IMR-90 (cell line): ENCODE data around the gene OXER1. TPM values are rescaled to one million over a fixed set of nuclear protein-coding genes. Genes with fewer than 3 reads are reported as not detected.

Source experiments
- ATAC-seq: fragments of 200-7000 bp; cut with Tn5 transposase; 2 replicates; pipeline ENCODE4 v1.9.1; 2020; ENCODE audit warnings: low read depth, mild to moderate bottlenecking, moderate library complexity
- BruUV-seq: library from RNA; stranded (reverse); fragments of 400-500 nt; replicated peaks from 2 replicates; lab custom pipeline; 2021; lab: Mats Ljungman, UMichigan
- CTCF ChIA-PET: fragments of 300-600 bp; formaldehyde crosslinking; extraction: SDS; loops from one replicate; lab custom pipeline; 2021; ENCODE audit warnings: antibody characterized with exemption; lab: Yijun Ruan, JAX
- POLR2A ChIA-PET: fragments of 300-600 bp; sonication (Branson Sonifier 250); formaldehyde crosslinking; loops from one replicate; lab custom pipeline; 2022; ENCODE audit warnings: antibody characterized with exemption; ENCODE audit not compliant: unreplicated experiment; lab: Charles Lee
- DNase-seq: peaks from one replicate; pipeline ENCODE4 v3.0.0; 2013
- H2AFZ ChIP-seq: replicated peaks from 2 replicates; pipeline ENCODE3; 2013; ENCODE audit warnings: low read length, mild to moderate bottlenecking; ENCODE audit not compliant: poor library complexity
- H2AK5ac ChIP-seq: 2 replicates; pipeline ENCODE4 v1.6.1; 2013; ENCODE audit warnings: low read depth, low read length, inconsistent platforms
- H2AK9ac ChIP-seq: replicated peaks from 2 replicates; pipeline ENCODE3; 2013; ENCODE audit warnings: mild to moderate bottlenecking, low read depth, low read length, moderate library complexity; ENCODE audit not compliant: poor library complexity
- H2BK120ac ChIP-seq: 2 replicates; pipeline ENCODE4 v1.6.1; 2013; ENCODE audit warnings: low read depth, low read length, inconsistent platforms
- H2BK15ac ChIP-seq: 3 replicates; pipeline ENCODE4 v1.6.1; 2013; ENCODE audit warnings: low read depth, low read length, inconsistent platforms
- H2BK20ac ChIP-seq: 2 replicates; pipeline ENCODE4 v1.6.1; 2013; ENCODE audit warnings: low read depth, mild to moderate bottlenecking, inconsistent platforms, low read length, moderate library complexity
- H2BK5ac ChIP-seq: 2 replicates; pipeline ENCODE4 v1.6.1; 2013; ENCODE audit warnings: mild to moderate bottlenecking, low read depth, low read length, inconsistent platforms; ENCODE audit not compliant: poor library complexity, severe bottlenecking
- H3K14ac ChIP-seq: replicated peaks from 2 replicates; pipeline ENCODE4 v1.6.1; 2013; ENCODE audit warnings: low read depth, low read length, inconsistent platforms
- H3K18ac ChIP-seq: 2 replicates; pipeline ENCODE4 v1.6.1; 2013; ENCODE audit warnings: low read depth, low read length, control low read depth
- H3K23ac ChIP-seq: 2 replicates; pipeline ENCODE4 v1.6.1; 2013; ENCODE audit warnings: low read depth, low read length, inconsistent platforms
- H3K27ac ChIP-seq: 2 replicates; pipeline ENCODE4 v1.5.1; 2013; ENCODE audit warnings: mild to moderate bottlenecking, control low read depth, low read length; ENCODE audit not compliant: insufficient read depth
- H3K27me3 ChIP-seq: 2 replicates; pipeline ENCODE4 v1.6.1; 2013; ENCODE audit warnings: low read length; ENCODE audit not compliant: control insufficient read depth, insufficient read depth
- H3K36me3 ChIP-seq: 2 replicates; pipeline ENCODE4 v1.6.1; 2013; ENCODE audit warnings: low read length, mixed read lengths; ENCODE audit not compliant: control insufficient read depth, insufficient read depth
- H3K4ac ChIP-seq: 2 replicates; pipeline ENCODE4 v1.6.1; 2013; ENCODE audit warnings: low read depth, low read length, inconsistent platforms
- H3K4me1 ChIP-seq: 2 replicates; pipeline ENCODE4 v1.6.1; 2013; ENCODE audit warnings: low read length, mixed read lengths; ENCODE audit not compliant: control insufficient read depth, insufficient read depth
- H3K4me2 ChIP-seq: 2 replicates; pipeline ENCODE4 v1.6.1; 2013; ENCODE audit warnings: low read depth, mild to moderate bottlenecking, control low read depth, low read length, moderate library complexity
- H3K4me3 ChIP-seq: 2 replicates; pipeline ENCODE4 v1.5.1; 2013; ENCODE audit warnings: low read depth, mild to moderate bottlenecking, control low read depth, low read length, moderate library complexity; ENCODE audit not compliant: insufficient read depth
- H3K56ac ChIP-seq: 2 replicates; pipeline ENCODE4 v1.6.1; 2013; ENCODE audit warnings: low read length, inconsistent platforms; ENCODE audit not compliant: insufficient read depth; ENCODE audit errors: extremely low read depth
- H3K79me1 ChIP-seq, 2 experiments: 2 replicates each; pipeline ENCODE4 v1.6.1; 2013; ENCODE audit warnings: low read length in 2 of 2, inconsistent platforms in 1 of 2, low read depth in 1 of 2
- H3K9ac ChIP-seq: 2 replicates; pipeline ENCODE4 v1.6.1; 2013; ENCODE audit warnings: low read depth, low read length, control low read depth
- H3K9me1 ChIP-seq: 2 replicates; pipeline ENCODE4 v1.6.1; 2013; ENCODE audit warnings: low read length, inconsistent platforms; ENCODE audit not compliant: insufficient read depth
- H3K9me3 ChIP-seq: 2 replicates; pipeline ENCODE4 v1.6.1; 2013; ENCODE audit warnings: low read length; ENCODE audit not compliant: control insufficient read depth, insufficient read depth
- H4K20me1 ChIP-seq: 2 replicates; pipeline ENCODE4 v1.6.1; 2013; ENCODE audit warnings: low read length, inconsistent platforms; ENCODE audit not compliant: insufficient read depth
- H4K5ac ChIP-seq: 2 replicates; pipeline ENCODE4 v1.6.1; 2013; ENCODE audit warnings: mild to moderate bottlenecking, low read depth, low read length, control low read depth
- H4K8ac ChIP-seq, 2 experiments: 2 replicates each; pipeline ENCODE4 v1.6.1; 2013; ENCODE audit warnings: low read depth in 2 of 2, low read length in 2 of 2, control low read depth in 1 of 2, inconsistent platforms in 1 of 2
- H4K91ac ChIP-seq: 2 replicates; pipeline ENCODE4 v1.6.1; 2013; ENCODE audit warnings: low read depth, low read length, inconsistent platforms; ENCODE audit not compliant: insufficient read depth
- CEBPB ChIP-seq: IDR thresholded peaks from 2 replicates; pipeline ENCODE4 v1.6.1; 2012; ENCODE audit warnings: low read depth, low read length, improper control_type of control experiment
- NFE2L2 ChIP-seq: fragments of 150-350 bp; IDR thresholded peaks from 2 replicates; pipeline ENCODE4 v1.6.1; 2016; ENCODE audit warnings: low read depth, mild to moderate bottlenecking, low read length
- WGBS, 2 experiments: methylation state at CpG; one replicate each; pipeline versions ENCODE4 v1.1.5 to v1.1.7; 2013; ENCODE audit warnings: missing lambda C conversion rate in 2 of 2; ENCODE audit not compliant: insufficient read length in 1 of 2; ENCODE audit errors: extremely low coverage in 2 of 2; 5-methylcytosine and 5-hydroxymethylcytosine counted together
- dilution Hi-C: fragments of 300-500 bp; cut with HindIII; formaldehyde crosslinking; loops from one replicate; pipeline ENCODE4 v1.14.3; 2018; ENCODE audit warnings: low sequenced_read_pairs; ENCODE audit not compliant: unreplicated experiment
- in situ Hi-C: fragments of 300-500 bp; cut with MboI; formaldehyde crosslinking; loops from 3 replicates; pipeline ENCODE4 v1.14.3; 2019; ENCODE audit warnings: low sequenced_read_pairs, inconsistent platforms, mixed read lengths
- intact Hi-C: fragments of 100-400 bp; cut with micrococcal nuclease; formaldehyde crosslinking; loops from 2 replicates; pipeline ENCODE4 v1.10.0; 2022
- polyA plus RNA-seq, 3 experiments: library from polyadenylated mRNA; depleted of rRNA; stranded (reverse); fragments of >200 nt; gene quantifications; 2 replicates each; pipeline ENCODE4 v1.2.3, GENCODE V29; 2012; ENCODE audit warnings: low replicate concordance in 1 of 3
- total RNA-seq: library from RNA; depleted of rRNA; stranded (reverse); fragments of >200 nt; gene quantifications from 2 replicates; pipeline ENCODE4 v1.2.3, GENCODE V29; 2012

Gene OXER1
- total and polyA plus RNA-seq, 2 of the 4 experiments (the other 2 are of a cell fraction) = not detected

GRCh38 chr2:42804338-42804737 is 40.4 kb upstream of the OXER1 start:
- Histone ChIP-seq H3K79me1 (no peaks in the 10 kb centered on the region), H3K27me3 (peaks cover 5% of the 10 kb centered on the region; the same call in 1 of the 2 replicates), H2AK5ac (no peak overlapping the region), H4K8ac (no peak overlapping the region), H2AFZ (no peak overlapping the region), H2AK9ac (no peak overlapping the region), H3K23ac (no peak overlapping the region), H4K91ac (no peak overlapping the region), H2BK20ac (no peak overlapping the region), H3K9me1 (peaks cover 5% of the 10 kb centered on the region), H2BK120ac (no peak overlapping the region), H3K4ac (no peak overlapping the region), H2BK15ac (no peak overlapping the region), H3K56ac (no peak overlapping the region), H3K27ac (no peak overlapping the region), H4K5ac (no peak overlapping the region), H3K14ac (no peak overlapping the region), H3K4me2 (no peak overlapping the region), H4K20me1 (no peaks in the 10 kb centered on the region), H3K9me3 (no peaks in the 10 kb centered on the region), H3K9ac (no peak overlapping the region), H3K4me3 (no peak overlapping the region), H3K36me3 (no peaks in the 10 kb centered on the region), H3K4me1 (peaks cover 13% of the 10 kb centered on the region), H3K18ac (no peak overlapping the region), H2BK5ac (no peak overlapping the region)
- CTCF ChIA-PET = interaction anchor here (1.3 kb wide), 1 partner anchor 8 kb away, joined by 4 read pairs; no protein-coding TSS in a partner anchor
- WGBS, 2 experiments = no CpG with 5 or more reads among the region's 3 CpGs
- TF ChIP-seq CEBPB (peak; percentile 70), NFE2L2 (no peak)
- ATAC-seq (peak; percentile 19), DNase-seq (peak; percentile 65)
- no TSS peak for BruUV-seq
- in situ Hi-C loops = no loop called here
- intact Hi-C loops = loop anchor here (5.0 kb wide), 1 partner anchor 97 kb away; no protein-coding TSS in a partner anchor
- dilution Hi-C loops = no loop called here
- POLR2A ChIA-PET = no interaction called here
